B cell (primary cell): ENCODE measurements around the gene CCDC171. TPM values are rescaled to one million over a fixed set of nuclear protein-coding genes. Genes with fewer than 3 reads are reported as not detected.

Experiments used
- ATAC-seq: fragments of 200-7000 bp; cut with Tn5 transposase; one replicate; pipeline ENCODE4 v1.10.0; 2021; ENCODE audit warnings: low read depth, mild to moderate bottlenecking, moderate number of reproducible peaks, moderate library complexity
- CTCF ChIA-PET: fragments of 350-600 bp; sonication (Branson Sonifier 250); formaldehyde crosslinking; loops from one replicate; lab custom pipeline; 2021; ENCODE audit warnings: antibody characterized with exemption, inconsistent platforms; lab: Charles Lee
- POLR2A ChIA-PET: fragments of 350-600 bp; sonication (Branson Sonifier 250); formaldehyde crosslinking; loops from one replicate; lab custom pipeline; 2021; ENCODE audit warnings: antibody characterized with exemption; lab: Charles Lee
- DNase-seq: peaks from one replicate; pipeline ENCODE4 v3.0.0; 2013
- H2AFZ ChIP-seq: 2 replicates; pipeline ENCODE4 v1.6.1; 2012; ENCODE audit warnings: mild to moderate bottlenecking, low read depth, low read length; ENCODE audit not compliant: insufficient read depth, poor library complexity, severe bottlenecking
- H3K27ac ChIP-seq, 2 donors: 1 replicate in 1 of 2; 2 replicates in 1 of 2; pipeline ENCODE4 v1.5.1; 2012 to 2013; ENCODE audit warnings: low read length in 2 of 2, mild to moderate bottlenecking in 2 of 2, moderate library complexity in 1 of 2
- H3K27me3 ChIP-seq, 4 experiments: fragments of 200-600 bp in 1 of 4; sonication (generic) in 1 of 4; replicated peaks in 1 of 4; 1 replicate in 2 of 4; 2 replicates in 2 of 4; pipeline versions ENCODE4 v1.6.1 to v1.7.0; 2013 to 2016; ENCODE audit warnings: low read length in 3 of 4, mild to moderate bottlenecking in 2 of 4, mixed read lengths in 1 of 4, moderate library complexity in 1 of 4; ENCODE audit not compliant: insufficient read depth in 4 of 4, control insufficient read depth in 3 of 4; ENCODE audit errors: control extremely low read depth in 1 of 4
- H3K36me3 ChIP-seq, 2 experiments: replicated peaks in 1 of 2; 1 replicate in 1 of 2; 2 replicates in 1 of 2; pipeline versions ENCODE4 v1.6.1 to v1.7.1; 2013; ENCODE audit warnings: low read length in 1 of 2; ENCODE audit not compliant: insufficient read depth in 2 of 2, control insufficient read depth in 1 of 2; ENCODE audit errors: control extremely low read depth in 1 of 2, extremely low read depth in 1 of 2
- H3K4me1 ChIP-seq, 2 donors: fragments of 200-600 bp in 1 of 2; sonication (generic) in 1 of 2; 1 replicate in 1 of 2; 2 replicates in 1 of 2; pipeline versions ENCODE4 v1.5.1 to v1.6.1; 2013 to 2017; ENCODE audit warnings: low read length in 2 of 2; ENCODE audit not compliant: control insufficient read depth in 2 of 2, insufficient read depth in 2 of 2
- H3K4me2 ChIP-seq: replicated peaks from 2 replicates; pipeline ENCODE3; 2012; ENCODE audit warnings: mild to moderate bottlenecking, low read depth, low read length; ENCODE audit not compliant: poor library complexity, severe bottlenecking
- H3K4me3 ChIP-seq, 5 experiments: fragments of 200-600 bp in 1 of 5; sonication (generic) in 1 of 5; 1 replicate in 3 of 5; 2 replicates in 2 of 5; pipeline versions ENCODE4 v1.5.1 to v1.7.0; 2011 to 2016; ENCODE audit warnings: low read length in 4 of 5, mild to moderate bottlenecking in 4 of 5, low read depth in 2 of 5, control low read depth in 1 of 5, moderate library complexity in 1 of 5; ENCODE audit not compliant: insufficient read depth in 1 of 5; ENCODE audit errors: control extremely low read depth in 1 of 5, extremely low read depth in 1 of 5
- H3K79me2 ChIP-seq: fragments of 200-600 bp; sonication (generic); one replicate; pipeline ENCODE4 v1.6.0; 2016; ENCODE audit warnings: low read length; ENCODE audit not compliant: control insufficient read depth, insufficient read depth
- H3K9ac ChIP-seq: fragments of 200-600 bp; sonication (generic); 2 replicates; pipeline ENCODE4 v1.6.1; 2017; ENCODE audit warnings: mild to moderate bottlenecking, low read length, moderate library complexity
- H3K9me3 ChIP-seq, 3 donors: one replicate each; pipeline versions ENCODE4 v1.6.1 to v1.7.1; 2013; ENCODE audit warnings: low read length in 2 of 3; ENCODE audit not compliant: control insufficient read depth in 2 of 3, insufficient read depth in 1 of 3; ENCODE audit errors: control extremely low read depth in 1 of 3
- H4K20me1 ChIP-seq: 2 replicates; pipeline ENCODE4 v1.6.0; 2012; ENCODE audit warnings: mild to moderate bottlenecking, low read length; ENCODE audit not compliant: insufficient read depth, control insufficient read depth, poor library complexity, severe bottlenecking
- H3K27ac Mint-ChIP-seq: one replicate; pipeline ENCODE4 v1.8.0; 2021; ENCODE audit warnings: mixed read lengths
- H3K27me3 Mint-ChIP-seq: one replicate; pipeline ENCODE4 v1.8.0; 2021; ENCODE audit warnings: mixed read lengths
- H3K4me1 Mint-ChIP-seq: one replicate; pipeline ENCODE4 v1.8.0; 2021; ENCODE audit warnings: mixed read lengths
- H3K4me3 Mint-ChIP-seq: one replicate; pipeline ENCODE4 v1.8.0; 2021; ENCODE audit warnings: mixed read lengths
- H3K9me3 Mint-ChIP-seq: one replicate; pipeline ENCODE4 v1.8.0; 2022; ENCODE audit warnings: mixed read lengths; ENCODE audit not compliant: insufficient read depth
- EZH2 ChIP-seq: IDR thresholded peaks from 2 replicates; pipeline ENCODE4 v1.6.1; 2012; ENCODE audit warnings: borderline replicate concordance, low read depth, mild to moderate bottlenecking, moderate library complexity, low read length; ENCODE audit not compliant: insufficient read depth, poor library complexity, severe bottlenecking
- WGBS: methylation state at CpG from one replicate; pipeline ENCODE4 v1.1.5; 2013; ENCODE audit warnings: missing lambda C conversion rate; ENCODE audit not compliant: insufficient coverage; 5-methylcytosine and 5-hydroxymethylcytosine counted together
- intact Hi-C: fragments of 100-400 bp; cut with micrococcal nuclease; formaldehyde crosslinking; loops from one replicate; pipeline ENCODE4 v1.10.0; 2022
- polyA plus RNA-seq: library from polyadenylated mRNA; depleted of rRNA; stranded (reverse); fragments of >200 nt; gene quantifications from 2 replicates; pipeline ENCODE4 v1.2.3, GENCODE V29; 2012
- total RNA-seq, 2 donors: library from RNA; stranded (reverse); fragments of 120-200 nt in 1 of 2; gene quantifications; 1 replicate in 1 of 2; 2 replicates in 1 of 2; pipeline versions ENCODE4 v1.2.3 to v1.2.4, GENCODE V29; 2013 to 2022
- TF ChIP-seq, protein P1 (sequence below): fragments of 200-600 bp; IDR thresholded peaks from one replicate; pipeline ENCODE4 v1.8.0; 2022; ENCODE audit warnings: antibody characterized with exemption, mild to moderate bottlenecking

CCDC171 gene
- total and polyA plus RNA-seq, 2 donors (not counting 1 experiment from before 2014, with no cell fraction given): 0.22 to 6.3 TPM

GRCh38 chr9:16002816-16003215, 450.0 kb downstream of the CCDC171 start:
- no peak overlapping the region for H3K27ac Mint-ChIP-seq

DNA sequence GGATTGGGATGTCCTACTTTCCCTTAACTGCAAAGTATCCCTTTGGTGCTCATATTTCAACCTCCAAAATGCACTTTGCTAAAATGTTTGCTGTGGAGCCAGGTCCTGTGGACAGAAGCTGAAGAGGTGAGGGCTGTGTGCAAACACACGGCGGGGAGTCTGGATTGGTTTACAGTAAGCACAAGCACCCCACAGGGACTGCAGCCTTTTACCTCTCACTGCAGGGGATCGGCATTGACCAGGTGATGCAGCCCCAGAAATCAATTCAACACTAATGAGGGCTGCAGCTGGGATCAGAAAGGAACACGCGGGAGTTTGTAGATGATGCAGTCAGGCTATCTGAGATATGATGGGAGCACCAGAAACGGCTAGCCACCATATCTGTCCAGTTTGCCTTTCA, 450.9 kb downstream of the CCDC171 start:
- POLR2A ChIA-PET: no interaction called here
- Mint-ChIP-seq H3K27me3 (no peaks in the 10 kb centered on the region), H3K4me1 (no peaks in the 10 kb centered on the region), H3K27ac (no peak overlapping the region), H3K9me3 (peaks cover 2% of the 10 kb centered on the region), H3K4me3 (no peak overlapping the region)
- Histone ChIP-seq H4K20me1 (no peaks in the 10 kb centered on the region), H3K4me2 (no peak overlapping the region), H3K36me3 (no peaks in the 10 kb centered on the region), H3K9ac (no peak overlapping the region), H3K79me2 (no peaks in the 10 kb centered on the region), H3K4me3 (no peak overlapping the region), H2AFZ (no peak overlapping the region), H3K27ac (no peak overlapping the region), H3K9me3 (peaks cover 0 to 3% (median 0%) of the 10 kb centered on the region in 3 donors), H3K27me3 (no peaks in the 10 kb centered on the region), H3K4me1 (no peaks in the 10 kb centered on the region)
- 100% methylated on average over 4 of the region's 6 CpGs for WGBS
- ATAC-seq (no peak), DNase-seq (no peak)
- intact Hi-C loops: no loop called here
- CTCF ChIA-PET: no interaction called here
- TF ChIP-seq, protein P1, sequence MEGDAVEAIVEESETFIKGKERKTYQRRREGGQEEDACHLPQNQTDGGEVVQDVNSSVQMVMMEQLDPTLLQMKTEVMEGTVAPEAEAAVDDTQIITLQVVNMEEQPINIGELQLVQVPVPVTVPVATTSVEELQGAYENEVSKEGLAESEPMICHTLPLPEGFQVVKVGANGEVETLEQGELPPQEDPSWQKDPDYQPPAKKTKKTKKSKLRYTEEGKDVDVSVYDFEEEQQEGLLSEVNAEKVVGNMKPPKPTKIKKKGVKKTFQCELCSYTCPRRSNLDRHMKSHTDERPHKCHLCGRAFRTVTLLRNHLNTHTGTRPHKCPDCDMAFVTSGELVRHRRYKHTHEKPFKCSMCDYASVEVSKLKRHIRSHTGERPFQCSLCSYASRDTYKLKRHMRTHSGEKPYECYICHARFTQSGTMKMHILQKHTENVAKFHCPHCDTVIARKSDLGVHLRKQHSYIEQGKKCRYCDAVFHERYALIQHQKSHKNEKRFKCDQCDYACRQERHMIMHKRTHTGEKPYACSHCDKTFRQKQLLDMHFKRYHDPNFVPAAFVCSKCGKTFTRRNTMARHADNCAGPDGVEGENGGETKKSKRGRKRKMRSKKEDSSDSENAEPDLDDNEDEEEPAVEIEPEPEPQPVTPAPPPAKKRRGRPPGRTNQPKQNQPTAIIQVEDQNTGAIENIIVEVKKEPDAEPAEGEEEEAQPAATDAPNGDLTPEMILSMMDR: no peak
- TF ChIP-seq EZH2: no peak

More at GRCh38 chr9:16002816-16003215, 450.0 kb downstream of the CCDC171 start:
- Histone ChIP-seq H3K9me3 (no peaks in the 10 kb centered on the region), H3K4me1 (no peaks in the 10 kb centered on the region), H4K20me1 (no peaks in the 10 kb centered on the region), H3K79me2 (no peaks in the 10 kb centered on the region), H3K4me3 (no peak overlapping the region), H2AFZ (no peak overlapping the region), H3K36me3 (no peaks in the 10 kb centered on the region), H3K27me3 (no peaks in the 10 kb centered on the region), H3K4me2 (no peak overlapping the region), H3K27ac (no peak overlapping the region), H3K9ac (no peak overlapping the region)
- DNase-seq (no peak), ATAC-seq (no peak)
- WGBS: 100% methylated on average over 1 of the region's 3 CpGs
- POLR2A ChIA-PET: no interaction called here
- H3K4me3 Mint-ChIP-seq: no peak overlapping the region
- intact Hi-C loops: no loop called here
- H3K9me3 Mint-ChIP-seq: peaks cover 3% of the 10 kb centered on the region
- no peaks in the 10 kb centered on the region for H3K27me3 Mint-ChIP-seq
- no peaks in the 10 kb centered on the region for H3K4me1 Mint-ChIP-seq
- CTCF ChIA-PET: no interaction called here
- TF ChIP-seq, protein P1: no peak
- no peak for TF ChIP-seq EZH2
